ENCODE measurements around the gene ALG9. TPM values are rescaled to one million over a fixed set of nuclear protein-coding genes. Genes with fewer than 3 reads are reported as not detected.
A peak's percentile ranks its signal among the peaks of the same experiment; 100 is the strongest.

Gene ALG9
- total and polyA plus RNA-seq, 2 donors from 2014 or later, result 27.8 to 30.0 TPM

DNA sequence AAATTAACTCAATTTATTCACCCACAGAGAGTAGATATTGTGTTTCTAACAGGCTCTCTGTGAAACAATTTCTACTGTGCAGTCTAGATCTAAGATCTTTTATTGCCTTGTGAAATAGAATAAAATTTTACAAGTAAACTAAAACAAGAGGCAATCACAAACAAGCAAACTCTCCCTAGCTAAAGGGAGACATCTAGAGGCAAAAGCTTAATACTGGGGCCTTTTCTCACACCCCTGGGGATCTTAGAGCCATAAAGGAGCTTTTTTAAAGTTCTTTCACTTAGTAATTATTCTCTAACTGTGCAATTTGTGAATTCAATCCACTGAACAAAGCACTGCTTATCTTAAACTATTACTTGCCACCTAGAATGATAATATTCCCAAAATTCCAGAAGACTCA, 19.7 kb downstream of the ALG9 start:
- peaks cover 6 to 20% (median 9%) of the 10 kb centered on the region in 3 donors for H3K36me3 ChIP-seq (ENCODE audit: control insufficient read depth in 2 of 3, insufficient read depth in 3 of 3, low read length in 3 of 3)

DNA sequence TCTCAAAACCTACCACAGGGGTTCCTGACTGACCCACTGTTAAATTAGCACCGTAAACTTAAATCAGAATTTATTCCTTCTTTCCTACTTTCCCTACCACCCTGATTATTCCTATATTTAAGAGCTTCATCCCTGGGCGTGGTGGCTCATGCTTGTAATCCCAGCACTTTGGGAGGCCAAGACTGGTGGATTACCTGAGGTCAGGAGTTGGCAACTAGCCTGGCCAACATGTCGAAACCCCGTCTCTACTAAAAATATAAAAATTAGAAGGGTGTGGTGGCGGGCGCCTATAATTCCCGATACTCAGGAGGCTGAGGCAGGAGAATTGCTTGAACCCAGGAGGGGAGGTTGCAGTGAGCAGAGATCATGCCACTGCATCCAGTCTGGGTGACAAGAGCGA, 20.3 kb downstream of the ALG9 start:
- Histone ChIP-seq H3K27ac (ENCODE audit: low read depth in 2 of 2, low read length in 2 of 2) (no peak overlapping the region), H3K36me3 (ENCODE audit: control insufficient read depth in 2 of 3, insufficient read depth in 3 of 3, low read length in 3 of 3) (peaks cover 9 to 21% (median 9%) of the 10 kb centered on the region in 3 donors), H3K9me3 (ENCODE audit: control insufficient read depth in 2 of 3, insufficient read depth in 1 of 3, low read length in 3 of 3) (no peaks in the 10 kb centered on the region), H3K27me3 (ENCODE audit: control insufficient read depth, insufficient read depth, low read length) (no peaks in the 10 kb centered on the region), H3K9ac (ENCODE audit: low read length in 3 of 3) (no peak overlapping the region), H3K4me1 (ENCODE audit: control insufficient read depth in 2 of 3, insufficient read depth in 2 of 3, low read depth in 1 of 3, low read length in 3 of 3) (no peaks in the 10 kb centered on the region), H3K4me3 (ENCODE audit: low read length in 3 of 3) (no peak overlapping the region)
- no peak for FAIRE-seq
- intact Hi-C loops (cut with DNase I), result no loop called here
- no peak for DNase-seq
- TF ChIP-seq, protein P1, sequence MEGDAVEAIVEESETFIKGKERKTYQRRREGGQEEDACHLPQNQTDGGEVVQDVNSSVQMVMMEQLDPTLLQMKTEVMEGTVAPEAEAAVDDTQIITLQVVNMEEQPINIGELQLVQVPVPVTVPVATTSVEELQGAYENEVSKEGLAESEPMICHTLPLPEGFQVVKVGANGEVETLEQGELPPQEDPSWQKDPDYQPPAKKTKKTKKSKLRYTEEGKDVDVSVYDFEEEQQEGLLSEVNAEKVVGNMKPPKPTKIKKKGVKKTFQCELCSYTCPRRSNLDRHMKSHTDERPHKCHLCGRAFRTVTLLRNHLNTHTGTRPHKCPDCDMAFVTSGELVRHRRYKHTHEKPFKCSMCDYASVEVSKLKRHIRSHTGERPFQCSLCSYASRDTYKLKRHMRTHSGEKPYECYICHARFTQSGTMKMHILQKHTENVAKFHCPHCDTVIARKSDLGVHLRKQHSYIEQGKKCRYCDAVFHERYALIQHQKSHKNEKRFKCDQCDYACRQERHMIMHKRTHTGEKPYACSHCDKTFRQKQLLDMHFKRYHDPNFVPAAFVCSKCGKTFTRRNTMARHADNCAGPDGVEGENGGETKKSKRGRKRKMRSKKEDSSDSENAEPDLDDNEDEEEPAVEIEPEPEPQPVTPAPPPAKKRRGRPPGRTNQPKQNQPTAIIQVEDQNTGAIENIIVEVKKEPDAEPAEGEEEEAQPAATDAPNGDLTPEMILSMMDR (IDR thresholded peaks at IDR 0.05; ENCODE audit: borderline replicate concordance, extremely low read depth, insufficient read depth), result no peak

More for the DNA sequence above, 19.7 kb downstream of the ALG9 start:
- Histone ChIP-seq H3K9me3 (ENCODE audit: control insufficient read depth in 2 of 3, insufficient read depth in 1 of 3, low read length in 3 of 3) (no peaks in the 10 kb centered on the region), H3K9ac (ENCODE audit: low read length in 3 of 3) (no peak overlapping the region), H3K27me3 (ENCODE audit: control insufficient read depth, insufficient read depth, low read length) (no peaks in the 10 kb centered on the region), H3K27ac (ENCODE audit: low read depth in 2 of 2, low read length in 2 of 2) (no peak overlapping the region), H3K4me1 (ENCODE audit: control insufficient read depth in 2 of 3, insufficient read depth in 2 of 3, low read depth in 1 of 3, low read length in 3 of 3) (no peaks in the 10 kb centered on the region), H3K4me3 (ENCODE audit: low read length in 3 of 3) (no peak overlapping the region)
- TF ChIP-seq, protein P1 (IDR thresholded peaks at IDR 0.05; ENCODE audit: borderline replicate concordance, extremely low read depth, insufficient read depth), result no peak
- intact Hi-C loops (cut with DNase I), result no loop called here
- peak in 1 of 5 donors; percentile 15 for DNase-seq
- FAIRE-seq, result no peak

DNA sequence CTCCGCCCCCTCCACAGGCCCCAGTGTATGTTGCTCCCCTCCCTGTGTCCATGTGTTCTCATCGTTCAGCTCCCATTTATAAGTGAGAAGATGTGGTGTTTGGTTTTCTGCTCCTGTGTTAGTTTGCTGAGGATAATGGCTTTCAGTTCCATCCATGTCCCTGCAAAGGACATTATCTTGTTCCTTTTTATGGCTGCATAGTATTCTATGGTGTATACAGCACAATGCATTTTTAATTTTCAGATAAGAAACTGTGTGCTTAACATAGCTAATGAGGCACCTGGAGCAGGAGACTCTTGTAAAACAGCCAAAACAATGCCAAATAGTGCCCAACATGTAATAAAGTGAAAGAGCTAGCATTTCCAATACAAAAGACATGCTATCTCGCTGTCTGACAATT, 21.8 kb downstream of the ALG9 start:
- Histone ChIP-seq H3K9ac (ENCODE audit: low read length in 3 of 3) (no peak overlapping the region), H3K4me1 (ENCODE audit: control insufficient read depth in 2 of 3, insufficient read depth in 2 of 3, low read depth in 1 of 3, low read length in 3 of 3) (no peaks in the 10 kb centered on the region), H3K27me3 (ENCODE audit: control insufficient read depth, insufficient read depth, low read length) (no peaks in the 10 kb centered on the region), H3K4me3 (ENCODE audit: low read length in 3 of 3) (no peak overlapping the region), H3K9me3 (ENCODE audit: control insufficient read depth in 2 of 3, insufficient read depth in 1 of 3, low read length in 3 of 3) (no peaks in the 10 kb centered on the region), H3K27ac (ENCODE audit: low read depth in 2 of 2, low read length in 2 of 2) (no peak overlapping the region), H3K36me3 (ENCODE audit: control insufficient read depth in 2 of 3, insufficient read depth in 3 of 3, low read length in 3 of 3) (peaks cover 9 to 14% (median 10%) of the 10 kb centered on the region in 3 donors)
- FAIRE-seq (no peak), DNase-seq (no peak)
- TF ChIP-seq, protein P1 (IDR thresholded peaks at IDR 0.05; ENCODE audit: borderline replicate concordance, extremely low read depth, insufficient read depth), result no peak
- intact Hi-C loops (cut with DNase I), result loop anchor here (10.0 kb wide), 1 partner anchor 245 kb away; the partner anchor contains the start of gene SIK2

DNA sequence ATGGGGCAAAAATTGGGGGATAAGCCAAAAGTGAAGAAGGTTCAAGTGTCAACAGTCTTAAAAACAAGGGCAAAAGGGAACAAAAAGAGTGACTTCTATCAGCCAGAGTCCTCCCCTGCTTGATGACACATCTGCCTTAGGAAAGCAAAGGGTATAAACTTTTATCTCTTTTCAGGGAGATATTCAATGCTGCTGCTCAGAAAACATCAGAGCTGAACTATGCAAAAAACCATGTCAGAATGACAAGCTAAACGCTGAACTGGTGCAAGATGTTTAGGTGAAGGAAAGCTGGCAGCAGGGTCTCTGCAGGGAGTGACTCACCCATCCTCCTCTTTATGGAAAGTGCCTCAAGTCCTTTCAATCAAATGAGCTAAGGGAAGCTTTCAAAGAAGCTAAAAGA, 24.7 kb downstream of the ALG9 start:
- FAIRE-seq (no peak), DNase-seq (no peak)
- H3K27ac ChIP-seq (ENCODE audit: low read depth in 2 of 2, low read length in 2 of 2), result no peak overlapping the region
- no peaks in the 10 kb centered on the region for H3K27me3 ChIP-seq (ENCODE audit: control insufficient read depth, insufficient read depth, low read length)
- intact Hi-C loops (cut with DNase I), result loop anchor here (10.0 kb wide), 1 partner anchor 242 kb away; the partner anchor contains the start of gene SIK2
- H3K4me1 ChIP-seq (ENCODE audit: control insufficient read depth in 2 of 3, insufficient read depth in 2 of 3, low read depth in 1 of 3, low read length in 3 of 3), result no peaks in the 10 kb centered on the region
- no peaks in the 10 kb centered on the region for H3K9me3 ChIP-seq (ENCODE audit: control insufficient read depth in 2 of 3, insufficient read depth in 1 of 3, low read length in 3 of 3)
- H3K9ac ChIP-seq (ENCODE audit: low read length in 3 of 3), result no peak overlapping the region
- TF ChIP-seq, protein P1 (IDR thresholded peaks at IDR 0.05; ENCODE audit: borderline replicate concordance, extremely low read depth, insufficient read depth), result no peak
- no peak overlapping the region for H3K4me3 ChIP-seq (ENCODE audit: low read length in 3 of 3)
- H3K36me3 ChIP-seq (ENCODE audit: control insufficient read depth in 2 of 3, insufficient read depth in 3 of 3, low read length in 3 of 3), result peaks cover 6 to 14% (median 13%) of the 10 kb centered on the region in 3 donors

Data from kidney (tissue), 14 donors.